HepG2 (cell line): Measurements from ENCODE around the gene DPCD. TPM values are rescaled to one million over a fixed set of nuclear protein-coding genes. Genes with fewer than 3 reads are reported as not detected.

Experiments
- ATAC-seq: fragments of 200-7000 bp; cut with Tn5 transposase; 3 replicates; pipeline ENCODE4 v1.9.1; 2020; ENCODE audit warnings: mild to moderate bottlenecking, moderate library complexity
- BruUV-seq: library from RNA; stranded (reverse); fragments of 400-500 nt; replicated peaks from 2 replicates; lab custom pipeline; 2021; lab: Mats Ljungman, UMichigan
- CTCF ChIA-PET: fragments of 300-600 bp; formaldehyde crosslinking; extraction: SDS; loops from one replicate; lab custom pipeline; 2021; ENCODE audit warnings: low total read pairs, inconsistent platforms, low intra/inter-chr PET ratio; lab: Yijun Ruan, JAX
- POLR2A ChIA-PET: fragments of 350-600 bp; sonication (Branson Sonifier 250); formaldehyde crosslinking; loops from one replicate; lab custom pipeline; 2020; ENCODE audit warnings: antibody characterized with exemption, inconsistent platforms; lab: Yijun Ruan, JAX
- DNase-seq: peaks from one replicate; pipeline ENCODE4 v3.0.0-alpha.2; 2015; ENCODE audit warnings: low spot score
- FAIRE-seq: peaks from 3 replicates; lab custom pipeline; 2011; peaks lifted over from hg19 to GRCh38; lab: Jason Lieb, UNC
- H2AFZ ChIP-seq: one replicate; pipeline ENCODE4 v1.6.1; 2011; ENCODE audit warnings: low read length, inconsistent platforms
- H3K27ac ChIP-seq: fragments of 300-600 bp; 3 replicates; pipeline ENCODE4 v1.8.0; 2011; ENCODE audit warnings: mixed run types, mild to moderate bottlenecking, mixed read lengths, low read length, inconsistent platforms; ENCODE audit not compliant: insufficient read depth; ENCODE audit errors: extremely low read length
- H3K27me3 ChIP-seq, 2 experiments: fragments of 200-600 bp in 1 of 2; 2 replicates in 1 of 2; 3 replicates in 1 of 2; pipeline versions ENCODE4 v1.6.0 to v1.8.0; 2011; ENCODE audit warnings: low read length in 2 of 2, mild to moderate bottlenecking in 2 of 2, moderate library complexity in 2 of 2, inconsistent platforms in 1 of 2; ENCODE audit not compliant: insufficient read depth in 2 of 2, control insufficient read depth in 1 of 2
- H3K36me3 ChIP-seq, 2 experiments: fragments of 200-600 bp in 1 of 2; replicated peaks in 1 of 2; 2 replicates in 1 of 2; 3 replicates in 1 of 2; pipeline versions ENCODE4 v1.5.1 to v1.8.0; 2011; ENCODE audit warnings: low read length in 2 of 2, inconsistent platforms in 1 of 2; ENCODE audit not compliant: insufficient read depth in 2 of 2, control insufficient read depth in 1 of 2
- H3K4me1 ChIP-seq: 2 replicates; pipeline ENCODE4 v1.5.1; 2012; ENCODE audit warnings: low read length, inconsistent platforms; ENCODE audit not compliant: insufficient read depth
- H3K4me2 ChIP-seq: 2 replicates; pipeline ENCODE4 v1.6.0; 2011; ENCODE audit warnings: low read depth, low read length, inconsistent platforms
- H3K4me3 ChIP-seq, 3 experiments: fragments of 200-600 bp in 1 of 3; sonication (generic), shearing (Covaris generic) in 1 of 3; replicated peaks in 1 of 3; 2 replicates each; pipeline ENCODE4 v1.5.1; 2011 to 2016; ENCODE audit warnings: low read length in 3 of 3, inconsistent platforms in 2 of 3, low read depth in 2 of 3, mild to moderate bottlenecking in 2 of 3, control low read depth in 1 of 3, mixed read lengths in 1 of 3; ENCODE audit not compliant: insufficient read depth in 1 of 3
- H3K79me2 ChIP-seq: one replicate; pipeline ENCODE4 v1.6.1; 2011; ENCODE audit warnings: low read length, inconsistent platforms; ENCODE audit not compliant: insufficient read depth
- H3K9ac ChIP-seq: 2 replicates; pipeline ENCODE4 v1.6.0; 2011; ENCODE audit warnings: mild to moderate bottlenecking, low read depth, low read length, inconsistent platforms; ENCODE audit not compliant: insufficient read depth
- H3K9me3 ChIP-seq: 2 replicates; pipeline ENCODE4 v1.5.1; 2012; ENCODE audit warnings: mild to moderate bottlenecking, low read length
- H4K20me1 ChIP-seq: 2 replicates; pipeline ENCODE4 v1.6.0; 2011; ENCODE audit warnings: inconsistent platforms, mild to moderate bottlenecking, low read length, moderate library complexity; ENCODE audit not compliant: insufficient read depth
- ATF2 ChIP-seq: sonication (generic); formaldehyde crosslinking; IDR thresholded peaks from 2 replicates; pipeline ENCODE4 v1.4.0; 2020; ENCODE audit warnings: missing genetic modification reagents
- EEA1 ChIP-seq: sonication (generic); formaldehyde crosslinking; IDR thresholded peaks from 2 replicates; pipeline ENCODE4 v1.5.1; 2020; ENCODE audit warnings: mild to moderate bottlenecking, missing genetic modification reagents, borderline replicate concordance
- FOXJ3 ChIP-seq: sonication (generic); formaldehyde crosslinking; IDR thresholded peaks from 2 replicates; pipeline ENCODE4 v1.4.0; 2020; ENCODE audit warnings: missing genetic modification reagents, mild to moderate bottlenecking, borderline replicate concordance
- IKZF5 ChIP-seq: IDR thresholded peaks from 2 replicates; pipeline ENCODE4 v1.6.1; 2018; ENCODE audit warnings: missing genetic modification reagents, mild to moderate bottlenecking, missing compliant biosample characterization
- KLF16 ChIP-seq, 2 experiments: sonication (generic) in 1 of 2; formaldehyde crosslinking in 1 of 2; IDR thresholded peaks; 2 replicates each; pipeline versions ENCODE4 v1.6.1 to v1.8.0; 2016 to 2023; ENCODE audit warnings: missing genetic modification reagents in 2 of 2, missing compliant biosample characterization in 1 of 2
- NFRKB ChIP-seq: fragments of 450-650 bp; IDR thresholded peaks from 2 replicates; pipeline ENCODE4 v1.6.1; 2017
- NR2F2 ChIP-seq: IDR thresholded peaks from 2 replicates; pipeline ENCODE4 v1.6.1; 2012; ENCODE audit warnings: low read depth, inconsistent platforms, borderline replicate concordance
- PHF21A ChIP-seq: sonication (generic); formaldehyde crosslinking; IDR thresholded peaks from 2 replicates; pipeline ENCODE4 v1.5.0; 2020; ENCODE audit warnings: mild to moderate bottlenecking, missing genetic modification reagents
- RARA ChIP-seq: IDR thresholded peaks from 2 replicates; pipeline ENCODE4 v1.6.1; 2016; ENCODE audit warnings: missing genetic modification reagents, missing compliant biosample characterization
- SOX5 ChIP-seq: IDR thresholded peaks from 2 replicates; pipeline ENCODE4 v1.6.1; 2016; ENCODE audit warnings: borderline replicate concordance
- SSRP1 ChIP-seq: IDR thresholded peaks from 2 replicates; pipeline ENCODE4 v1.6.1; 2016; ENCODE audit warnings: control low read depth
- TBX2 ChIP-seq: sonication (generic); formaldehyde crosslinking; IDR thresholded peaks from 2 replicates; pipeline ENCODE4 v1.5.0; 2020; ENCODE audit warnings: missing genetic modification reagents, mild to moderate bottlenecking, borderline replicate concordance
- XRCC5 ChIP-seq: fragments of 200-400 bp; formaldehyde crosslinking; optimal IDR thresholded peaks from 2 replicates; pipeline ENCODE3; 2017; ENCODE audit warnings: mild to moderate bottlenecking, low read length
- ZFP36L2 ChIP-seq: sonication (generic); formaldehyde crosslinking; IDR thresholded peaks from 2 replicates; pipeline ENCODE4 v1.4.0; 2020; ENCODE audit warnings: missing genetic modification reagents
- ZNF543 ChIP-seq: sonication (generic); formaldehyde crosslinking; IDR thresholded peaks from 2 replicates; pipeline ENCODE4 v1.4.0; 2020; ENCODE audit warnings: mild to moderate bottlenecking, missing genetic modification reagents
- ZNF576 ChIP-seq: sonication (generic); formaldehyde crosslinking; IDR thresholded peaks from 2 replicates; pipeline ENCODE4 v1.4.0; 2020; ENCODE audit warnings: mild to moderate bottlenecking, missing genetic modification reagents
- ZNF598 ChIP-seq: sonication (generic); formaldehyde crosslinking; IDR thresholded peaks from 2 replicates; pipeline ENCODE4 v1.5.1; 2020; ENCODE audit warnings: mild to moderate bottlenecking, missing genetic modification reagents, borderline replicate concordance
- ZNF678 ChIP-seq: sonication (generic); formaldehyde crosslinking; IDR thresholded peaks from 2 replicates; pipeline ENCODE4 v1.4.0; 2020; ENCODE audit warnings: mild to moderate bottlenecking, missing genetic modification reagents
- WGBS: methylation state at CpG from one replicate; pipeline ENCODE4 v1.1.6; 2017; ENCODE audit warnings: low lambda C conversion rate; 5-methylcytosine and 5-hydroxymethylcytosine counted together
- in situ Hi-C: cut with HindIII; loops from 2 replicates; pipeline ENCODE4 v1.10.0; 2017; ENCODE audit warnings: low pct_unique_long_range_greater_than_20kb; ENCODE audit not compliant: extremely low pct_ligation_motif_present
- intact Hi-C: fragments of 100-400 bp; cut with micrococcal nuclease; formaldehyde crosslinking; loops from one replicate; pipeline ENCODE4 v1.10.0; 2022; ENCODE audit not compliant: unreplicated experiment
- polyA plus RNA-seq, 8 experiments: library from polyadenylated mRNA; depleted of rRNA in 3 of 8; stranded (reverse) in 7 of 8; unstranded in 1 of 8; fragments of >200 nt; fragmentation: Illumina TruSeq in 4 of 8; extraction: Trizol in 4 of 8; gene quantifications; 2 replicates each; pipeline versions ENCODE4 v1.2.1 to v1.2.3, GENCODE V29; 2011 to 2016; ENCODE audit warnings: low read depth in 4 of 8, missing spikeins in 1 of 8, mixed read lengths in 1 of 8; ENCODE audit not compliant: insufficient read depth in 1 of 8
- total RNA-seq, 5 experiments: library from RNA; depleted of rRNA; stranded (reverse); fragments of >200 nt; fragmentation: Illumina TruSeq; extraction: Trizol; gene quantifications; 2 replicates each; pipeline ENCODE4 v1.2.3, GENCODE V29; 2016; ENCODE audit warnings: low read depth in 1 of 5

The DPCD gene
- total and polyA plus RNA-seq, 2 of the 13 experiments (the other 11 are each of a cell fraction or from before 2014, with no cell fraction given): 25.2 to 27.0 TPM

DNA sequence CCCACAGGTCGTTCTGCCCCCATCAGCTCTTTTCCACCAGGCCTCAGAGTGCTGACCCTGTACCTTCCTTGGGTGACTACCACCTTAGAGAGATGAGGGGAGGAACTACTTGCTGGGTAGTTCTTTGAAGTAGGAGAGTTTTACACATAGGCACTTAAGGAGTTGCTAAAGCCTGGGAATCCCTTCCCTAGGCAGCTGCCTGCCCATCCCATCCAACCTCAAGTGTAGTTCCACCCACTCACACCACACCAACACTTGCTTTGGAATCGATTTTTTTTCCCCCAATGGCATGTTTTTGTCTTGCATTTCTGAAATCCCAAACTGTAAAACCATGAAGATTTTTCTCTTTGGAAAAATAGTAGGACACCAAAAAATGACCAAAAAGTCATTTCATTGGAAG, 59.1 kb downstream of the DPCD start (continued):
- no peak for TF ChIP-seq ATF2 (CRISPR knock-in tag)
- TF ChIP-seq ZFP36L2: no peak
- no peak for TF ChIP-seq RARA (CRISPR knock-in tag)

GRCh38 chr10:101649525-101650085, 61.5 kb downstream of the DPCD start:
- Histone ChIP-seq H3K4me3 (no peak overlapping the region), H3K36me3 (peaks cover 2 to 19% of the 10 kb centered on the region in 2 experiments; a peak in 3 of 5 replicates), H3K79me2 (no peaks in the 10 kb centered on the region), H3K27ac (no peak overlapping the region), H3K27me3 (no peaks in the 10 kb centered on the region), H2AFZ (no peak overlapping the region), H3K9ac (no peak overlapping the region), H3K4me1 (no peaks in the 10 kb centered on the region), H3K4me2 (no peak overlapping the region), H3K9me3 (no peaks in the 10 kb centered on the region), H4K20me1 (no peaks in the 10 kb centered on the region)
- WGBS: 80% methylated on average over 1 of the region's 5 CpGs
- TF ChIP-seq KLF16 (CRISPR knock-in tag; IDR thresholded peaks at IDR 0.05) (no peak), FOXJ3 (CRISPR knock-in tag) (no peak), EEA1 (no peak), PHF21A (CRISPR knock-in tag) (no peak), IKZF5 (CRISPR knock-in tag) (no peak), ZNF678 (CRISPR knock-in tag) (no peak), SOX5 (no peak), NFRKB (no peak), NR2F2 (no peak), SSRP1 (CRISPR knock-in tag) (no peak), ZNF543 (CRISPR knock-in tag) (no peak), ZNF576 (CRISPR knock-in tag) (no peak), ZNF598 (CRISPR knock-in tag) (no peak), TBX2 (no peak), XRCC5 (no peak)
- FAIRE-seq: no peak
- ChIA-PET POLR2A (no interaction called here), CTCF (no interaction called here)
- ATAC-seq: no peak
- intact Hi-C loops (no loop called here), in situ Hi-C loops (no loop called here)
- no TSS peak for BruUV-seq
- no peak for DNase-seq
